GM19025 (cell line): ENCODE data around the gene STMP1.
"Not testable (repeated sequence)": the region's sequence is repeated elsewhere in the genome, so short reads cannot be mapped to it uniquely, and the experiment has no call there.

Experiments used
- ATAC-seq: cut with Tn5 transposase; IDR thresholded peaks from one replicate; pipeline ENCODE4 v1.9.1; 2021; ENCODE audit warnings: mild to moderate bottlenecking, low read depth, moderate library complexity; ENCODE audit not compliant: unreplicated experiment

The STMP1 gene

GRCh38 chr7:135662123-135662372, 266 bp upstream of the STMP1 start:
- no peak for ATAC-seq

- no peak for ATAC-seq
Observed at GRCh38 chr7:135664046-135664589, 1.8 kb downstream of the STMP1 start.

GRCh38 chr7:135665042-135665441, 2.7 kb downstream of the STMP1 start:
- ATAC-seq, result no peak

- ATAC-seq, result no peak
Observed at GRCh38 chr7:135666156-135666555, 3.8 kb downstream of the STMP1 start.

GRCh38 chr7:135666846-135667245, 4.5 kb downstream of the STMP1 start:
- ATAC-seq, result no peak

- not testable (repeated sequence) for ATAC-seq
Observed at GRCh38 chr7:135667626-135668025, 5.3 kb downstream of the STMP1 start.

- ATAC-seq, result not testable (repeated sequence)
Observed at GRCh38 chr7:135668852-135669395, 6.6 kb downstream of the STMP1 start.

- no peak for ATAC-seq
Observed at GRCh38 chr7:135669774-135670173, 7.5 kb downstream of the STMP1 start.

GRCh38 chr7:135670179-135670578, 7.9 kb downstream of the STMP1 start:
- ATAC-seq, result no peak

GRCh38 chr7:135672560-135673359, 10.4 kb downstream of the STMP1 start:
- ATAC-seq, result no peak

- ATAC-seq, result no peak
Observed at GRCh38 chr7:135673360-135673706, 11.0 kb downstream of the STMP1 start.

GRCh38 chr7:135678612-135679575, 16.6 kb downstream of the STMP1 start:
- no peak for ATAC-seq

GRCh38 chr7:135681762-135682161, 19.4 kb downstream of the STMP1 start:
- ATAC-seq, result no peak

- ATAC-seq, result no peak
Observed at GRCh38 chr7:135682191-135682590, 19.9 kb downstream of the STMP1 start.

GRCh38 chr7:135683609-135684008, 21.3 kb downstream of the STMP1 start:
- no peak for ATAC-seq

- no peak for ATAC-seq
Observed at GRCh38 chr7:135684136-135684535, 21.8 kb downstream of the STMP1 start.

GRCh38 chr7:135684699-135685098, 22.4 kb downstream of the STMP1 start:
- ATAC-seq, result no peak

GRCh38 chr7:135685306-135686084, 23.2 kb downstream of the STMP1 start:
- no peak for ATAC-seq

- ATAC-seq, result no peak
Observed at GRCh38 chr7:135687466-135687865, 25.2 kb downstream of the STMP1 start.

GRCh38 chr7:135690566-135690965, 28.3 kb downstream of the STMP1 start:
- ATAC-seq, result no peak
